Measurements from ENCODE around the gene MFSD2A.

The MFSD2A gene

GRCh38 chr1:39990428-39990827 is 35.5 kb downstream of the MFSD2A start:
- Histone ChIP-seq H3K56ac (ENCODE audit: low read length) (no peak overlapping the region), H3K23ac (ENCODE audit: low read length) (no peak overlapping the region), H3K9ac (ENCODE audit: low read length) (no peak overlapping the region), H3K79me1 (ENCODE audit: low read length) (no peaks in the 10 kb centered on the region), H2BK15ac (replicated peaks; ENCODE audit: low read depth) (no peak overlapping the region), H3K27ac (ENCODE audit: low read depth, low read length) (no peak overlapping the region), H2AK5ac (ENCODE audit: low read length) (no peak overlapping the region), H4K5ac (ENCODE audit: low read length) (no peak overlapping the region), H3K27me3 (ENCODE audit: insufficient read depth, low read length, poor library complexity) (no peaks in the 10 kb centered on the region), H4K8ac (ENCODE audit: low read depth, low read length) (no peak overlapping the region), H3K79me2 (ENCODE audit: control insufficient read depth, insufficient read depth, low read length) (no peaks in the 10 kb centered on the region), H2BK120ac (ENCODE audit: low read depth, low read length) (no peak overlapping the region), H3K18ac (ENCODE audit: low read length) (no peak overlapping the region), H2BK5ac (ENCODE audit: low read length) (no peak overlapping the region), H3K4me2 (ENCODE audit: low read length) (no peak overlapping the region), H3K4me1 (ENCODE audit: control insufficient read depth, low read depth, low read length) (no peaks in the 10 kb centered on the region), H3K4me3 (ENCODE audit: low read length) (no peak overlapping the region), H3K4ac (ENCODE audit: low read depth, low read length) (no peak overlapping the region), H3K36me3 (ENCODE audit: control insufficient read depth, insufficient read depth, low read length) (no peaks in the 10 kb centered on the region)
- no peak for DNase-seq
- no CpG with 5 or more reads among the region's 4 CpGs for WGBS (ENCODE audit: extremely low coverage, insufficient coverage, low lambda C conversion rate)

- H3K27ac ChIP-seq (ENCODE audit: low read depth, low read length): no peak overlapping the region
- H3K36me3 ChIP-seq (ENCODE audit: control insufficient read depth, insufficient read depth, low read length): no peaks in the 10 kb centered on the region
- H2BK120ac ChIP-seq (ENCODE audit: low read depth, low read length): no peak overlapping the region
- no CpG with 5 or more reads among the region's 2 CpGs for WGBS (ENCODE audit: extremely low coverage, insufficient coverage, low lambda C conversion rate)
- H3K27me3 ChIP-seq (ENCODE audit: insufficient read depth, low read length, poor library complexity): no peaks in the 10 kb centered on the region
- H3K79me2 ChIP-seq (ENCODE audit: control insufficient read depth, insufficient read depth, low read length): no peaks in the 10 kb centered on the region
- DNase-seq: no peak
- no peak overlapping the region for H3K9ac ChIP-seq (ENCODE audit: low read length)
- no peak overlapping the region for H2BK15ac ChIP-seq (replicated peaks; ENCODE audit: low read depth)
- H3K56ac ChIP-seq (ENCODE audit: low read length): no peak overlapping the region
- no peak overlapping the region for H3K4me3 ChIP-seq (ENCODE audit: low read length)
- H3K18ac ChIP-seq (ENCODE audit: low read length): no peak overlapping the region
- no peak overlapping the region for H2BK5ac ChIP-seq (ENCODE audit: low read length)
- H3K4me2 ChIP-seq (ENCODE audit: low read length): no peak overlapping the region
- H4K8ac ChIP-seq (ENCODE audit: low read depth, low read length): no peak overlapping the region
- H3K79me1 ChIP-seq (ENCODE audit: low read length): no peaks in the 10 kb centered on the region
- no peak overlapping the region for H2AK5ac ChIP-seq (ENCODE audit: low read length)
- no peak overlapping the region for H3K23ac ChIP-seq (ENCODE audit: low read length)
- H3K4me1 ChIP-seq (ENCODE audit: control insufficient read depth, low read depth, low read length): no peaks in the 10 kb centered on the region
- H3K4ac ChIP-seq (ENCODE audit: low read depth, low read length): no peak overlapping the region
- no peak overlapping the region for H4K5ac ChIP-seq (ENCODE audit: low read length)
Observed at GRCh38 chr1:39992234-39992633, 37.3 kb downstream of the MFSD2A start.

GRCh38 chr1:39992888-39993287 is 37.9 kb downstream of the MFSD2A start:
- H2BK120ac ChIP-seq (ENCODE audit: low read depth, low read length): no peak overlapping the region
- H3K79me2 ChIP-seq (ENCODE audit: control insufficient read depth, insufficient read depth, low read length): no peaks in the 10 kb centered on the region
- no peak overlapping the region for H2AK5ac ChIP-seq (ENCODE audit: low read length)
- whole genome bisulfite sequencing (ENCODE audit: extremely low coverage, insufficient coverage, low lambda C conversion rate): no CpG with 5 or more reads among the region's 5 CpGs
- H3K4me1 ChIP-seq (ENCODE audit: control insufficient read depth, low read depth, low read length): no peaks in the 10 kb centered on the region
- H3K36me3 ChIP-seq (ENCODE audit: control insufficient read depth, insufficient read depth, low read length): no peaks in the 10 kb centered on the region
- no peak overlapping the region for H2BK15ac ChIP-seq (replicated peaks; ENCODE audit: low read depth)
- H3K56ac ChIP-seq (ENCODE audit: low read length): no peak overlapping the region
- H3K27ac ChIP-seq (ENCODE audit: low read depth, low read length): no peak overlapping the region
- no peak overlapping the region for H4K5ac ChIP-seq (ENCODE audit: low read length)
- DNase-seq: no peak
- no peak overlapping the region for H3K23ac ChIP-seq (ENCODE audit: low read length)
- H3K18ac ChIP-seq (ENCODE audit: low read length): no peak overlapping the region
- H2BK5ac ChIP-seq (ENCODE audit: low read length): no peak overlapping the region
- no peaks in the 10 kb centered on the region for H3K27me3 ChIP-seq (ENCODE audit: insufficient read depth, low read length, poor library complexity)
- no peaks in the 10 kb centered on the region for H3K79me1 ChIP-seq (ENCODE audit: low read length)
- H3K4ac ChIP-seq (ENCODE audit: low read depth, low read length): no peak overlapping the region
- H3K9ac ChIP-seq (ENCODE audit: low read length): no peak overlapping the region
- no peak overlapping the region for H4K8ac ChIP-seq (ENCODE audit: low read depth, low read length)
- no peak overlapping the region for H3K4me3 ChIP-seq (ENCODE audit: low read length)
- H3K4me2 ChIP-seq (ENCODE audit: low read length): no peak overlapping the region

GRCh38 chr1:39995973-39996393 is 41.0 kb downstream of the MFSD2A start:
- no CpG with 5 or more reads among the region's 1 CpG for WGBS (ENCODE audit: extremely low coverage, insufficient coverage, low lambda C conversion rate)
- H4K5ac ChIP-seq (ENCODE audit: low read length): no peak overlapping the region
- no peak overlapping the region for H3K23ac ChIP-seq (ENCODE audit: low read length)
- H3K56ac ChIP-seq (ENCODE audit: low read length): no peak overlapping the region
- no peak overlapping the region for H2BK15ac ChIP-seq (replicated peaks; ENCODE audit: low read depth)
- H3K4me2 ChIP-seq (ENCODE audit: low read length): no peak overlapping the region
- H3K79me2 ChIP-seq (ENCODE audit: control insufficient read depth, insufficient read depth, low read length): no peaks in the 10 kb centered on the region
- H2AK5ac ChIP-seq (ENCODE audit: low read length): no peak overlapping the region
- no peak overlapping the region for H3K4ac ChIP-seq (ENCODE audit: low read depth, low read length)
- no peak overlapping the region for H2BK120ac ChIP-seq (ENCODE audit: low read depth, low read length)
- DNase-seq: no peak
- H3K4me1 ChIP-seq (ENCODE audit: control insufficient read depth, low read depth, low read length): no peaks in the 10 kb centered on the region
- no peak overlapping the region for H3K9ac ChIP-seq (ENCODE audit: low read length)
- H3K27ac ChIP-seq (ENCODE audit: low read depth, low read length): no peak overlapping the region
- H3K18ac ChIP-seq (ENCODE audit: low read length): no peak overlapping the region
- no peaks in the 10 kb centered on the region for H3K27me3 ChIP-seq (ENCODE audit: insufficient read depth, low read length, poor library complexity)
- H3K36me3 ChIP-seq (ENCODE audit: control insufficient read depth, insufficient read depth, low read length): no peaks in the 10 kb centered on the region
- no peak overlapping the region for H4K8ac ChIP-seq (ENCODE audit: low read depth, low read length)
- no peaks in the 10 kb centered on the region for H3K79me1 ChIP-seq (ENCODE audit: low read length)
- no peak overlapping the region for H3K4me3 ChIP-seq (ENCODE audit: low read length)
- H2BK5ac ChIP-seq (ENCODE audit: low read length): no peak overlapping the region

GRCh38 chr1:39996396-39997004 is 41.6 kb downstream of the MFSD2A start:
- Histone ChIP-seq H3K79me2 (ENCODE audit: control insufficient read depth, insufficient read depth, low read length) (no peaks in the 10 kb centered on the region), H3K4me2 (ENCODE audit: low read length) (no peak overlapping the region), H3K79me1 (ENCODE audit: low read length) (no peaks in the 10 kb centered on the region), H3K4me1 (ENCODE audit: control insufficient read depth, low read depth, low read length) (no peaks in the 10 kb centered on the region), H2AK5ac (ENCODE audit: low read length) (no peak overlapping the region), H3K9ac (ENCODE audit: low read length) (no peak overlapping the region), H2BK120ac (ENCODE audit: low read depth, low read length) (no peak overlapping the region), H3K27me3 (ENCODE audit: insufficient read depth, low read length, poor library complexity) (no peaks in the 10 kb centered on the region), H3K36me3 (ENCODE audit: control insufficient read depth, insufficient read depth, low read length) (no peaks in the 10 kb centered on the region), H4K5ac (ENCODE audit: low read length) (no peak overlapping the region), H3K23ac (ENCODE audit: low read length) (no peak overlapping the region), H3K4ac (ENCODE audit: low read depth, low read length) (no peak overlapping the region), H2BK15ac (replicated peaks; ENCODE audit: low read depth) (no peak overlapping the region), H3K56ac (ENCODE audit: low read length) (no peak overlapping the region), H3K27ac (ENCODE audit: low read depth, low read length) (no peak overlapping the region), H2BK5ac (ENCODE audit: low read length) (no peak overlapping the region), H3K18ac (ENCODE audit: low read length) (no peak overlapping the region), H3K4me3 (ENCODE audit: low read length) (no peak overlapping the region), H4K8ac (ENCODE audit: low read depth, low read length) (no peak overlapping the region)
- no peak for DNase-seq

DNA sequence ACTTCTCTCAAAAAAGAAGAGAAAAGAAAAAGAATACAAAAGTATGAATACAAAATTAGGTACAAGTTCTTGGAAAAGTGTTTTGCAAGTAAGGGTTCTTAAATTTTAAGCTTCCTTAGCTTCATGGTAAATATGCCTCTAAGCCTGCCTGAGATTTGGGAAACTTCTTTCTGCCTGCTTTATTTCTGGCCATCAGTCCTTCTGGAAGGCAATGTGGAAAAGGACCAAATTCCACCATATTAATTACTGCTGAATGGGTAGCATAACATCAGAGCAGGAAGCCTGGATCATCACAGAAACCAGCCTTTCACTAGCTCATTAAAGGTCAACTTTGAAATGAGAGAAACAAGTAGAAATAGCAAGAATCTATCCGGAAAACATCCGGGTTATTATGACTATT is 46.5 kb downstream of the MFSD2A start:
- DNase-seq: no peak
- Histone ChIP-seq H3K4me2 (ENCODE audit: low read length) (no peak overlapping the region), H3K23ac (ENCODE audit: low read length) (no peak overlapping the region), H2BK5ac (ENCODE audit: low read length) (no peak overlapping the region), H3K4me1 (ENCODE audit: control insufficient read depth, low read depth, low read length) (no peaks in the 10 kb centered on the region), H2BK120ac (ENCODE audit: low read depth, low read length) (no peak overlapping the region), H3K18ac (ENCODE audit: low read length) (no peak overlapping the region), H2AK5ac (ENCODE audit: low read length) (no peak overlapping the region), H4K8ac (ENCODE audit: low read depth, low read length) (no peak overlapping the region), H3K79me2 (ENCODE audit: control insufficient read depth, insufficient read depth, low read length) (no peaks in the 10 kb centered on the region), H2BK15ac (replicated peaks; ENCODE audit: low read depth) (no peak overlapping the region), H3K4me3 (ENCODE audit: low read length) (no peak overlapping the region), H3K36me3 (ENCODE audit: control insufficient read depth, insufficient read depth, low read length) (no peaks in the 10 kb centered on the region), H4K5ac (ENCODE audit: low read length) (no peak overlapping the region), H3K9ac (ENCODE audit: low read length) (no peak overlapping the region), H3K79me1 (ENCODE audit: low read length) (no peaks in the 10 kb centered on the region), H3K27ac (ENCODE audit: low read depth, low read length) (no peak overlapping the region), H3K56ac (ENCODE audit: low read length) (no peak overlapping the region), H3K4ac (ENCODE audit: low read depth, low read length) (no peak overlapping the region), H3K27me3 (ENCODE audit: insufficient read depth, low read length, poor library complexity) (no peaks in the 10 kb centered on the region)
- no CpG with 5 or more reads among the region's 2 CpGs for WGBS (ENCODE audit: extremely low coverage, insufficient coverage, low lambda C conversion rate)
